MM.1S (cell line): ENCODE measurements around the gene TUNAR.

Source experiments
- DNase-seq: peaks from one replicate; pipeline ENCODE4 v3.0.0-alpha.2; 2015
- H2AFZ ChIP-seq: fragments of 300-600 bp; sonication (generic); 2 replicates; pipeline ENCODE4 v1.6.0; 2016; ENCODE audit warnings: antibody characterized with exemption, low read length
- H3F3A ChIP-seq: fragments of 300-600 bp; sonication (generic); 2 replicates; pipeline ENCODE4 v1.6.1; 2016; ENCODE audit warnings: mild to moderate bottlenecking, antibody characterized with exemption, low read length, moderate library complexity, mixed read lengths; ENCODE audit not compliant: insufficient read depth
- H3K27ac ChIP-seq: fragments of 300-600 bp; sonication (generic); 2 replicates; pipeline ENCODE4 v1.5.1; 2016; ENCODE audit warnings: mild to moderate bottlenecking, low read length
- H3K27me3 ChIP-seq: fragments of 300-600 bp; sonication (generic); replicated peaks from 2 replicates; pipeline ENCODE4 v1.6.0; 2016; ENCODE audit warnings: low read length; ENCODE audit not compliant: insufficient read depth
- H3K36me3 ChIP-seq: fragments of 300-600 bp; sonication (generic); replicated peaks from 2 replicates; pipeline ENCODE4 v1.6.1; 2016; ENCODE audit warnings: mild to moderate bottlenecking, low read length, mixed read lengths; ENCODE audit not compliant: insufficient read depth
- H3K4me1 ChIP-seq: fragments of 300-600 bp; sonication (generic); 2 replicates; pipeline ENCODE4 v1.6.1; 2016; ENCODE audit warnings: low read length, mixed read lengths
- H3K4me2 ChIP-seq: fragments of 300-600 bp; sonication (generic); 2 replicates; pipeline ENCODE4 v1.6.0; 2016; ENCODE audit warnings: low read depth, low read length
- H3K4me3 ChIP-seq: fragments of 300-600 bp; sonication (generic); 2 replicates; pipeline ENCODE4 v1.5.1; 2016; ENCODE audit warnings: low read length, mixed read lengths
- H3K79me2 ChIP-seq: fragments of 300-600 bp; sonication (generic); 2 replicates; pipeline ENCODE4 v1.6.1; 2016; ENCODE audit warnings: mixed run types, low read length, mixed read lengths
- H3K9ac ChIP-seq: fragments of 300-600 bp; sonication (generic); 2 replicates; pipeline ENCODE4 v1.6.1; 2016; ENCODE audit warnings: low read length, mixed read lengths
- H3K9me2 ChIP-seq: fragments of 300-600 bp; sonication (generic); replicated peaks from 2 replicates; pipeline ENCODE4 v1.6.1; 2016; ENCODE audit warnings: mild to moderate bottlenecking, low read length, mixed read lengths; ENCODE audit not compliant: insufficient read depth
- H3K9me3 ChIP-seq: fragments of 300-600 bp; sonication (generic); replicated peaks from 2 replicates; pipeline ENCODE4 v1.6.1; 2016; ENCODE audit warnings: mild to moderate bottlenecking, low read length, mixed read lengths; ENCODE audit not compliant: insufficient read depth
- H4K20me1 ChIP-seq: fragments of 300-600 bp; sonication (generic); 2 replicates; pipeline ENCODE4 v1.6.1; 2016; ENCODE audit warnings: mild to moderate bottlenecking, low read length, moderate library complexity, mixed read lengths; ENCODE audit not compliant: insufficient read depth
- CTCF ChIP-seq: fragments of 300-600 bp; sonication (generic); IDR thresholded peaks from 2 replicates; pipeline ENCODE4 v1.5.1; 2016; ENCODE audit warnings: antibody characterized with exemption, low read length, mixed read lengths
- EZH2 ChIP-seq: fragments of 300-600 bp; sonication (generic); optimal IDR thresholded peaks from 2 replicates; pipeline ENCODE3; 2017; ENCODE audit warnings: low read depth, mild to moderate bottlenecking, antibody characterized with exemption, low read length, mixed read lengths
- EZH2phosphoT487 ChIP-seq: fragments of 300-600 bp; sonication (generic); IDR thresholded peaks from 2 replicates; pipeline ENCODE4 v1.6.1; 2018; ENCODE audit warnings: antibody characterized with exemption, low read length

The TUNAR gene

GRCh38 chr14:95835121-95835730 is 41.4 kb upstream of the TUNAR start:
- no peaks in the 10 kb centered on the region for H4K20me1 ChIP-seq
- H3K27me3 ChIP-seq: no peaks in the 10 kb centered on the region
- H3K9me2 ChIP-seq: no peaks in the 10 kb centered on the region
- no peaks in the 10 kb centered on the region for H3F3A ChIP-seq
- DNase-seq: no peak
- H3K9ac ChIP-seq: no peak overlapping the region
- no peak overlapping the region for H2AFZ ChIP-seq
- H3K4me2 ChIP-seq: no peak overlapping the region
- H3K4me1 ChIP-seq: no peaks in the 10 kb centered on the region
- H3K79me2 ChIP-seq: no peaks in the 10 kb centered on the region
- no peak for TF ChIP-seq EZH2
- TF ChIP-seq CTCF: no peak
- TF ChIP-seq EZH2phosphoT487: no peak
- no peak overlapping the region for H3K4me3 ChIP-seq
- no peak overlapping the region for H3K27ac ChIP-seq
- no peaks in the 10 kb centered on the region for H3K9me3 ChIP-seq
- H3K36me3 ChIP-seq: no peaks in the 10 kb centered on the region

- H3K9me3 ChIP-seq: no peaks in the 10 kb centered on the region
- TF ChIP-seq CTCF (no peak), EZH2phosphoT487 (no peak), EZH2 (no peak)
- no peak overlapping the region for H3K4me3 ChIP-seq
- H2AFZ ChIP-seq: no peak overlapping the region
- no peaks in the 10 kb centered on the region for H3F3A ChIP-seq
- no peaks in the 10 kb centered on the region for H3K79me2 ChIP-seq
- H3K9ac ChIP-seq: no peak overlapping the region
- H3K27ac ChIP-seq: no peak overlapping the region
- DNase-seq: no peak
- no peak overlapping the region for H3K4me2 ChIP-seq
- H3K4me1 ChIP-seq: no peaks in the 10 kb centered on the region
- no peaks in the 10 kb centered on the region for H3K36me3 ChIP-seq
- H3K9me2 ChIP-seq: no peaks in the 10 kb centered on the region
- H3K27me3 ChIP-seq: no peaks in the 10 kb centered on the region
- H4K20me1 ChIP-seq: no peaks in the 10 kb centered on the region
These were observed 37.8 kb upstream of the TUNAR start for GRCh38 chr14:95838862-95839261.

GRCh38 chr14:95840094-95840700 is 36.4 kb upstream of the TUNAR start:
- no peaks in the 10 kb centered on the region for H3F3A ChIP-seq
- H4K20me1 ChIP-seq: no peaks in the 10 kb centered on the region
- H3K27ac ChIP-seq: no peak overlapping the region
- H3K79me2 ChIP-seq: no peaks in the 10 kb centered on the region
- H3K9ac ChIP-seq: no peak overlapping the region
- no peak for TF ChIP-seq CTCF
- no peak for TF ChIP-seq EZH2phosphoT487
- TF ChIP-seq EZH2: no peak
- H3K9me3 ChIP-seq: no peaks in the 10 kb centered on the region
- H2AFZ ChIP-seq: no peak overlapping the region
- H3K9me2 ChIP-seq: no peaks in the 10 kb centered on the region
- no peak overlapping the region for H3K4me2 ChIP-seq
- H3K4me1 ChIP-seq: no peaks in the 10 kb centered on the region
- no peaks in the 10 kb centered on the region for H3K36me3 ChIP-seq
- no peak for DNase-seq
- no peak overlapping the region for H3K4me3 ChIP-seq
- H3K27me3 ChIP-seq: no peaks in the 10 kb centered on the region
